GM13976 (cell line): ENCODE measurements around the gene INPP5J.

Experiments
- DNase-seq: peaks from one replicate; pipeline ENCODE4 v3.0.0; 2012; ENCODE audit warnings: low spot score
- in situ Hi-C: fragments of 300-500 bp; cut with MboI; formaldehyde crosslinking; loops from one replicate; pipeline ENCODE4 v1.12.0; 2022; ENCODE audit warnings: low sequenced_read_pairs, mixed read lengths, inconsistent platforms; ENCODE audit not compliant: unreplicated experiment
- TF ChIP-seq, protein P1 (sequence below): IDR thresholded peaks from 2 replicates; pipeline ENCODE4 v1.5.1; 2012; ENCODE audit warnings: borderline replicate concordance, mild to moderate bottlenecking; ENCODE audit not compliant: insufficient read depth; ENCODE audit errors: extremely low read depth, missing control alignments, control extremely low read depth

Gene INPP5J

DNA sequence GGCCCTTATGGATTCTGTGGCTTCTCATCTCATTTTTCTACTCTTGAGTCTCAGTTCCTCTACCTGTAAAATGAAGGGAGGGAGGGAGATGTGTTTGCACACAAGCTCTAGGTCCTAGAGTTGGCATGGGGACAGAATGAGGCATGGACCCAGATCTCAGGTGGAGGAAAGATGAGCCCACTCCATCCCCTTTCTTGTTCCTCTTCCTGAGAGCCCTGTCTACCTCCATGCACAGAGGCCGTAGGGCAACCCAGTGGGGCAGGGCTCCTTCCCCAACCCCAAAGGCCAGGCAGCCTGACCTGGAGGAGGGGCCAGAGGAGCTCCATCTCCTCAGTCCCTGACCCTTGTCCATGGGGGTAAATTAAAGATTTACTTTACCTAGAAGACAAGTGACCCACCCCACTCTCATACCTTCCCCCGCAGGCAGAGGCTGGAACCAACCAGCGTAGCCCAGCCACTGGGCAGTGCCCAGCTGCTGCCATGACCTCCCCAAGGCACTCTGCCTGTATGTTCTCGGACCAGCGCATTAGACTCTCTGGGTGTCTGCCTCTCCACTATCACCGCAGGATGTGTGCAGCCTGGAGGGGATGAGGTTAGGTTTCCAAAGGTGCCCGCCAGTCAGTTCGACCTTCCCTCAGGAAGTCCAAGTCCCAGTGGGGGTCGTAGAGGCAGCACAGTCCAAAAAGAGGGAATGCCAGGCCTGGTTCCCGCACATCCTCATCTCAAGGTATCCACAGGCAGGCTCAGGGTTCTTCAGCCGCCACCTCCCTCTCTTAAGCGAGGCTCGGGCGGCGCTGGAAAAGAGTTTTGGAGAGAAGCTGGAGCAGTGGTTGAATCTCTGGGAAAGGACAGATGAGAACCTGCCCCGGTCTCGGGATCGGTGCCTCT is 38.6 kb upstream of the INPP5J start:
- in situ Hi-C loops: no loop called here
- DNase-seq: no peak
- TF ChIP-seq, protein P1, sequence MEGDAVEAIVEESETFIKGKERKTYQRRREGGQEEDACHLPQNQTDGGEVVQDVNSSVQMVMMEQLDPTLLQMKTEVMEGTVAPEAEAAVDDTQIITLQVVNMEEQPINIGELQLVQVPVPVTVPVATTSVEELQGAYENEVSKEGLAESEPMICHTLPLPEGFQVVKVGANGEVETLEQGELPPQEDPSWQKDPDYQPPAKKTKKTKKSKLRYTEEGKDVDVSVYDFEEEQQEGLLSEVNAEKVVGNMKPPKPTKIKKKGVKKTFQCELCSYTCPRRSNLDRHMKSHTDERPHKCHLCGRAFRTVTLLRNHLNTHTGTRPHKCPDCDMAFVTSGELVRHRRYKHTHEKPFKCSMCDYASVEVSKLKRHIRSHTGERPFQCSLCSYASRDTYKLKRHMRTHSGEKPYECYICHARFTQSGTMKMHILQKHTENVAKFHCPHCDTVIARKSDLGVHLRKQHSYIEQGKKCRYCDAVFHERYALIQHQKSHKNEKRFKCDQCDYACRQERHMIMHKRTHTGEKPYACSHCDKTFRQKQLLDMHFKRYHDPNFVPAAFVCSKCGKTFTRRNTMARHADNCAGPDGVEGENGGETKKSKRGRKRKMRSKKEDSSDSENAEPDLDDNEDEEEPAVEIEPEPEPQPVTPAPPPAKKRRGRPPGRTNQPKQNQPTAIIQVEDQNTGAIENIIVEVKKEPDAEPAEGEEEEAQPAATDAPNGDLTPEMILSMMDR: no peak

DNA sequence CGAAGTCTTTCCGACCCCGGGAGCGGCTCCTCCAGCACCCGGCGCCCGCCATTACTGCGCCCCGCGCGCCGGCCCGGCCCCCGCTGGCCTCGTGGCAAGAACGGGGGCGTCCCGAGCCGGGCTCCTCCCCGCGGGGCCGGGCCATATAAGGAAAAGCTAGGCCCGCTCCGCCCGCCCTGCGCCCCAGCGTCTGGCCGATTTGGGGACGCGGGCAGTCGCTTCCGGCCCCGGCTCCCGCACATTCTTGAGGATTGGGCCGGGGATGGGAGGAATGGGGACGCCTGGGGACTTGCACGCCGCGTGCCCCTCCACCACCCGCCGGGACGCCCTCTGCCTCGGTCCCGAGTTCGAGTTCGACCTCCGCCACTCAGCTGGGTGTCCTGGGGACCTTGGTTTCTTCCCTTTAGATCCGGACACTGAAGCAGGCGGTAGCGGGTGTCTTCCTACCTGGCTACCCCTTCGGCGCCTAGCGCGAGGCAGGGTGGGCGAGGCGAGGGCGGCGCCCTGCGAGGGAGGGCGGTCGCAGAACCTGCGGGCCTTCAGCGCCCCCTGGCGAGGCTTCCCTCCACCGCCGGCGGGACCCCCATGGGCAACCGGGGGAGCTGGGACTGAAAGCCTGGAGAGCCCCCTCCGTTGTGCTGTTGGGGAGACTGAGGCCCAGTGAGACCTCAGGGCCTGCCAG is 37.8 kb upstream of the INPP5J start:
- in situ Hi-C loops: no loop called here
- DNase-seq: peak; percentile 97
- TF ChIP-seq, protein P1: peak; percentile 90

DNA sequence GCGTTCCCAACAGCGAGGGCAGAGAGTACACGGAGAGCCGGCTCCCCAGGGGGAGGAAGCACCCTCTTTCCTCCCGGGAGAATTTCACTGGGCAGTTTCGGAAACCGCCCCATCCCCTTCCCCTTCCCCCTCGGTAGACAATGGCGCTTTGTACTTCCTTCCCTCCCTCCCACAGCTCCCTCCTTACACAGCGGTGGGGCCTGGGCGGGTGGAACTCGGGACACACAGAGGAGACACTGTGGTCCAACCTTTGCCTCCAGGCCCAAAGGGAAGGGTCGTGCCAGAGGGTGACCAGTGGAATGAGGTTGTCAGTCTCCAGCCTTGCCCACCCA is 37.3 kb upstream of the INPP5J start:
- in situ Hi-C loops: no loop called here
- TF ChIP-seq, protein P1: no peak
- no peak for DNase-seq

DNA sequence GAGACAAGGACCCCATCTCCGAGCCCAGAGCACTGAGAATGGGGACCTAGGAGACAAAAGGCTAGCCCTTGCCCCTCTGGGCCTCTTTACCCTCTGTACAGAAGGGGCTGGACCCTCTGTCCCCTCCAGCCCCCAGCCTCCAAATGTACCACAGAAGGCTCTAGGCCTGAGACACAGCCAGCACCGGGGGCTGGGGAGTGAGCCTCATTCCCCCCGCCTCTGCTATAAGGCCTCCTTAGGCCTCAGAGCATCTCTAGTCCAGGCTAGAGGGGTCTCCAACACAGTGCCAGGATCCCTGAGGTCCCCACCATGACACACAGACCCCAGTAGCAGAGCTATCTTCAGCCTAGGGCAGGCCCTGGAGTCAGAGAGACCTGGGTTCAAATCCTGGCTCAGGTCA is 36.8 kb upstream of the INPP5J start:
- TF ChIP-seq, protein P1: no peak
- in situ Hi-C loops: no loop called here
- no peak for DNase-seq

DNA sequence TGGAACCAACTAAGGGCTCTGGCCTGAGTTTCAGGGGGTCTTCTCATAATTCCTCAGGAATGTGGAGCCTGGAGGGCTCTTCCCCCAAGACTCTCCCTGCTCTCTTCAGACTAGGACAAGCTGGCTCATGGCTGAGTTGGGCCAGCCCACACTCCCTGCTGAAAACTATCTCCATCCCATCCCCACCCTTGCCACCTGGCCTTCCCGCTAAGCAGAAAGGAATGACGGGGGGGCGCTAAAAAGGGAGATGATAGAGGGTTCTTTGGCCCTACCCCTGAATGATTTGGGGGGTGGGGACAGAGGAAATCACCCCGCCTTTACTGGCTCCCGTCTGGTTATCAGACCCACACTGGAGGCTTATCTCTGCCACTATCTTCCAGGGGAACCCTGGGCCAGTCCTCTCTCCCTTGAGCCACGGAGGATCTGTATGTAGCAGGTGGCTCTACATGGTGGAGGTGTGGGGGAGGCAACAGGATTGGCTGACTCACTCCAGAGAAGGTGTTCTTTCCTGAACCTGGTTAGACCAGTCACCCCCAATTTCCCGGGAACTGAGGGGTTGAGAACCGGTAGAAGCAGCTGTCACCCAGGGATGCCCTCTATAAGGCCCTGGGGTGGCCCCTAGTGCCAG is 35.9 kb upstream of the INPP5J start:
- TF ChIP-seq, protein P1: no peak
- DNase-seq: no peak
- in situ Hi-C loops: no loop called here

DNA sequence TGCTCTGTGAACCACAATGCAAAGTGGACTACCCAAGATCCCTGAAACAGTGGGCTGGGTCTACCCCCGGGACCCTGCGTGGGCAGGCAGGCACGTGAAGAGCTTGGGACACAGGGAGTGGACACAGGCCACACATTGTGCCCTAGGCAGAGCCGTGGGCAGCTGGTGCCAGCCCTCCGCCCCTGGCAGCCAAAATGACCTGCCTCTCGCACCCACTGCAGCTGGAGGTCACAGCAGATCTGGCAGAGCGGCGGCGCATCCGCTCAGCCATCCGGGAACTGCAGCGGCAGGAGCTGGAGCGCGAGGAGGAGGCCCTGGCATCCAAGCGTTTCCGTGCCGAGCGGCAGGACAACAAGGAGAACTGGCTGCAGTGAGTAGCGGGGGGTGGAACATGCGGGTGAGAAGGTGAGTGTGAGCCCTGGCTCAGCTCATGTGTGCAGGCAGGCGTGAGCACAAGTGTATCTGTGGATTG is 35.0 kb upstream of the INPP5J start:
- DNase-seq: no peak
- TF ChIP-seq, protein P1: no peak
- in situ Hi-C loops: no loop called here
